ENCODE data around the gene NFKB2. TPM values are rescaled to one million over a fixed set of nuclear protein-coding genes. Genes with fewer than 3 reads are reported as not detected.

The NFKB2 gene
- polyA plus RNA-seq, 1 donor, result 22.7 TPM

DNA sequence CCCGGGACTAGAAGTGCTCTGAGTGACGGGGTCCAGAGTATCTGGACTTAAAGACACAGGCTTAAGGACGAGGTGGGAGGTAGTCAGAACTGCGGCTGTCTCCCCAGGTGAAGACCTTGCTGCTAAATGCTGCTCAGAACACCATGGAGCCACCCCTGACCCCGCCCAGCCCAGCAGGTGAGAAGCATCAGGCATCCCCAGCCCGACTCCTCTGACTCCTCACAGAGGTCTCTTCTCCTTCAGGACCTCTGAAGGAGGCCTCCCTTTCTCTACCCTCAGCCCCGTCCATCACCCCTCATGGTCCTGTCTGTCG is 5.8 kb downstream of the NFKB2 start:
- H3K27me3 ChIP-seq (ENCODE audit: control insufficient read depth, insufficient read depth, low read length), result no peaks in the 10 kb centered on the region
- no peak overlapping the region for H3K27ac ChIP-seq (ENCODE audit: low read length)
- no peak overlapping the region for H3K4me3 ChIP-seq (ENCODE audit: low read length)
- WGBS (ENCODE audit: insufficient coverage, low lambda C conversion rate), result no CpG with 5 or more reads among the region's 8 CpGs
- no peaks in the 10 kb centered on the region for H3K9me3 ChIP-seq (ENCODE audit: control insufficient read depth, low read depth, low read length)
- DNase-seq, result no peak
- H3K36me3 ChIP-seq (ENCODE audit: control insufficient read depth, insufficient read depth, low read length), result peaks cover 72% of the 10 kb centered on the region
- peaks cover 12% of the 10 kb centered on the region for H3K4me1 ChIP-seq (ENCODE audit: control insufficient read depth, insufficient read depth, low read length)

GRCh38 chr10:102401735-102402511 is 6.4 kb downstream of the NFKB2 start:
- no peak for DNase-seq
- Histone ChIP-seq H3K36me3 (ENCODE audit: control insufficient read depth, insufficient read depth, low read length) (peaks cover 68% of the 10 kb centered on the region), H3K27ac (ENCODE audit: low read length) (no peak overlapping the region), H3K4me1 (ENCODE audit: control insufficient read depth, insufficient read depth, low read length) (peaks cover 8% of the 10 kb centered on the region), H3K27me3 (ENCODE audit: control insufficient read depth, insufficient read depth, low read length) (no peaks in the 10 kb centered on the region), H3K9me3 (ENCODE audit: control insufficient read depth, low read depth, low read length) (no peaks in the 10 kb centered on the region), H3K4me3 (ENCODE audit: low read length) (no peak overlapping the region)
- no CpG with 5 or more reads among the region's 18 CpGs for WGBS (ENCODE audit: insufficient coverage, low lambda C conversion rate)

DNA sequence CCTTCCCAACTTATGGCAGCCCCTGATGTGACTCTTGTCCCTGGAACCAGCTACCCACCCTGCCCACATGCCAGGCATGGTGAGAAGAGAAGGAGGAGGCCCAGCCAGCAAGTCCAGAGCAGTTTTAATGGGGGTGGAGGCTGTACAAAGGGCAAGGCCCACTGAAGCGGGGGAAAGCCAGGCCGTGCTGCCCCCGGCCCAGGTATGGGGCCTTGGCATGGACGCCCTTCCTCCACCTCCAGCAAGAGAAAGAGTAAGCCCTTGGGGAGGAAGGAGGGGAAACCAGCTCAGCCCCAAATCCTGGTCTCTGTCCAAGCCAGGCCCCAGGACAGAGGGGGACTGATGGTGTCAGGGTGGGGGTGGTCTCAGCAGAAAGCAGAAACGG is 7.0 kb downstream of the NFKB2 start:
- Histone ChIP-seq H3K4me1 (ENCODE audit: control insufficient read depth, insufficient read depth, low read length) (peaks cover 8% of the 10 kb centered on the region), H3K27me3 (ENCODE audit: control insufficient read depth, insufficient read depth, low read length) (peaks cover 2% of the 10 kb centered on the region), H3K36me3 (ENCODE audit: control insufficient read depth, insufficient read depth, low read length) (peaks cover 64% of the 10 kb centered on the region), H3K27ac (ENCODE audit: low read length) (no peak overlapping the region), H3K9me3 (ENCODE audit: control insufficient read depth, low read depth, low read length) (no peaks in the 10 kb centered on the region), H3K4me3 (ENCODE audit: low read length) (no peak overlapping the region)
- WGBS (ENCODE audit: insufficient coverage, low lambda C conversion rate), result no CpG with 5 or more reads among the region's 5 CpGs
- DNase-seq, result no peak

DNA sequence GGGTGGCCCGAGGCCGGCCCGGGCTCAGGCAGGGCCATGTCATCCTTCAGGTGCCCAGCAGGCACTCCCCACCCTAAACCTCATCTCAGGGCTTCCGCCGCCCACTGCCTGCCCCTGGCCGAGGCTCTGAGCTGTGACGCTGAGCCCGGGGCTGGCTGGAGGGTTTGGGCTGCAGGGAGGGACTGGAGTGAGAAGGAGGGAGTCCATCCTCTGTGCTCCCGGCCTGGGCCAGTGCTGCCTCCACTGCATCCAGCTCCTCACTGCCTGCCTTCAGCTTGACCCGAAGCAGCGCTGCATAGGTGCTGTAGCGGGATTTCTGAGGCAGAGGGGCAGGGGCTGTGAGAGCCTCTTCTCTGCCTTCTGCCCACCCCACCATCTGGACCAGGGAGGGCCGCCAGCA is 7.6 kb downstream of the NFKB2 start:
- H3K27ac ChIP-seq (ENCODE audit: low read length), result no peak overlapping the region
- WGBS (ENCODE audit: insufficient coverage, low lambda C conversion rate), result no CpG with 5 or more reads among the region's 13 CpGs

DNA sequence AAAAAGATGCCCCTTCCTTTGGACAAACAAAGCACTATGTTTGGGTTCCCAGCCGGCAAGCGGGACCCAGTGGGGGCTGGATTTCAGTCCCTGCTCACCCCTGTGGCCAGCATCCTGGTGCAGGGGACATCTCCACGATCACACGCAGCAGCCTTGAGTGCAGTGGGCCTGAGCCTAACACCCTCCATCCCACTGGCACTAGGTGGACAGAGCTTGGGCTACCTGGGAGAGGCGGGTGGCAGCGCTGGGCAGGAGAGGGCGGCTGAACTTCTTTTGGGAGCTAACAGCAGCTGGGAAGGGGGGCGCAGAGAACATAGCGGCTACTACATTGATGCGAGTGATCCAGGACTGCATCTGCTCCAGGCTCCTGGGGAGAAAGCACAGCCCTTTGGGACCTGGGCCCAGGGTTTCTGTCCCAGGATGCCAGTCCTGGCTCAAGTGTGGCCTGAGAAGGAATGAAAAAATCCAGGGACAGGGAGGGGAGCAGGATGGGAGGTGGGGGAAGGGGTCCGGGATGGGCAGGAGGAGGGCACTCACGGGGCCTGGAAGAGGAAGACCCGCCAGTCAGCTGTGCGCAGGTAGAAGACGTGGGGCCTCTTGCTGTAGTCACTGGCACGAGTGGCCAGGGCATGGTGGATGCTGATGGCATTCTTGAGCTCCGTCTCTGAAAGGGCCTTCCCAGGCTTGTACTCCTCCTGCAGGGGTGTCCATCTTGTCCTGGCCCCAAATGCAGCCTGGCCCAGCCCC is 9.0 kb downstream of the NFKB2 start:
- WGBS (ENCODE audit: insufficient coverage, low lambda C conversion rate), result no CpG with 5 or more reads among the region's 17 CpGs
- H3K27ac ChIP-seq (ENCODE audit: low read length), result no peak overlapping the region
- H3K4me1 ChIP-seq (ENCODE audit: control insufficient read depth, insufficient read depth, low read length), result peaks cover 15% of the 10 kb centered on the region
- H3K27me3 ChIP-seq (ENCODE audit: control insufficient read depth, insufficient read depth, low read length), result peaks cover 19% of the 10 kb centered on the region
- H3K4me3 ChIP-seq (ENCODE audit: low read length), result no peak overlapping the region
- no peak for DNase-seq
- peaks cover 3% of the 10 kb centered on the region for H3K9me3 ChIP-seq (ENCODE audit: control insufficient read depth, low read depth, low read length)
- peaks cover 52% of the 10 kb centered on the region for H3K36me3 ChIP-seq (ENCODE audit: control insufficient read depth, insufficient read depth, low read length)

More for the DNA sequence above, 7.6 kb downstream of the NFKB2 start:
- no peaks in the 10 kb centered on the region for H3K9me3 ChIP-seq (ENCODE audit: control insufficient read depth, low read depth, low read length)
- no peak overlapping the region for H3K4me3 ChIP-seq (ENCODE audit: low read length)
- H3K27me3 ChIP-seq (ENCODE audit: control insufficient read depth, insufficient read depth, low read length), result peaks cover 8% of the 10 kb centered on the region
- H3K36me3 ChIP-seq (ENCODE audit: control insufficient read depth, insufficient read depth, low read length), result peaks cover 57% of the 10 kb centered on the region
- no peak for DNase-seq
- H3K4me1 ChIP-seq (ENCODE audit: control insufficient read depth, insufficient read depth, low read length), result peaks cover 8% of the 10 kb centered on the region

DNA sequence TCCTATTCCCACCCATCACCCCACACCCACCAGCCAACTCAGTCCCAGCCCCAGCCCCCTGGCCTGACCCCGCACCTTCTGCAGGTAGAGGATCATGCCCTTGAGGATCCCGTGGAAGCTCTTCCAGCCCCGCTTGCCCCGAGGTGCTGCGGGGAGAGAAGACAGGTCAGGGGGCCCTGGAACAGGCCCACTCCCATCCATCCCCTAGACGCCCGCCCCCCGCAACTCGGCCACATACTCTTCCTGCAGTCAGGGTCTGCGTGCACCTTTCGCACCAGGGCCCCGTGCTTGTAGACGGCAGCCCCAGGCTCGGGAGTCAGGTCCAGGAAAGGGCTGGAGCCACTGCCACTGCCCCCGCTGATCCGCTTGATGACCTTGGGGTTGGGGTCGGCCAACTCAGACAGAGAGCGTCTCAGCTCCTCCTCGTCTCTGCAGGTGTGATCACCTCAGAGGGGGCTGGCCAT is 9.6 kb downstream of the NFKB2 start:
- Histone ChIP-seq H3K36me3 (ENCODE audit: control insufficient read depth, insufficient read depth, low read length) (peaks cover 48% of the 10 kb centered on the region), H3K27me3 (ENCODE audit: control insufficient read depth, insufficient read depth, low read length) (peaks cover 26% of the 10 kb centered on the region), H3K9me3 (ENCODE audit: control insufficient read depth, low read depth, low read length) (peaks cover 3% of the 10 kb centered on the region), H3K27ac (ENCODE audit: low read length) (no peak overlapping the region), H3K4me1 (ENCODE audit: control insufficient read depth, insufficient read depth, low read length) (peaks cover 18% of the 10 kb centered on the region), H3K4me3 (ENCODE audit: low read length) (no peak overlapping the region)
- WGBS (ENCODE audit: insufficient coverage, low lambda C conversion rate), result no CpG with 5 or more reads among the region's 19 CpGs
- DNase-seq, result no peak

GRCh38 chr10:102405632-102406031 is 10.1 kb downstream of the NFKB2 start:
- WGBS (ENCODE audit: insufficient coverage, low lambda C conversion rate), result no CpG with 5 or more reads among the region's 6 CpGs
- Histone ChIP-seq H3K27me3 (ENCODE audit: control insufficient read depth, insufficient read depth, low read length) (peaks cover 30% of the 10 kb centered on the region), H3K4me1 (ENCODE audit: control insufficient read depth, insufficient read depth, low read length) (peaks cover 23% of the 10 kb centered on the region), H3K9me3 (ENCODE audit: control insufficient read depth, low read depth, low read length) (peaks cover 3% of the 10 kb centered on the region), H3K27ac (ENCODE audit: low read length) (no peak overlapping the region), H3K36me3 (ENCODE audit: control insufficient read depth, insufficient read depth, low read length) (peaks cover 43% of the 10 kb centered on the region), H3K4me3 (ENCODE audit: low read length) (no peak overlapping the region)
- DNase-seq, result no peak

DNA sequence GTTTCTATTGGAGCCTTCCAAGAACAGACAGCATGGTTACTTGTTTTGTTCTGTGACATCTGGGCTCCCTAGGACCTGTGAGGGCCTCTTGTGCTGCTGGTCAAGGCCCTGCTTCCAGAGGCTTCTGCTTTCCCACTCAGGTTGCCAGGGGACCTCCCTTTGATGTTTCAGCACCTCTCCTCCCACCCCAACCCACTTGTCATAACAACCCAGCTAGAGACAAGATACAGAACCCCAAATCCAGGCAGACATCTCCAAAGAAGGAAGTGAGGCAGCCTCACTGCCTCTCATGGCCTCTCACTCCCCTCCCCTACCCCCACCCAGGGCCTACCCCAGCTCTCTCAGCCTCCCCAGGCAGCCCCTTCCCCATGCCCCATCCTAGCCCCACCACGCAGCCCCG is 11.3 kb downstream of the NFKB2 start:
- no peak for DNase-seq
- H3K36me3 ChIP-seq (ENCODE audit: control insufficient read depth, insufficient read depth, low read length), result peaks cover 31% of the 10 kb centered on the region

DNA sequence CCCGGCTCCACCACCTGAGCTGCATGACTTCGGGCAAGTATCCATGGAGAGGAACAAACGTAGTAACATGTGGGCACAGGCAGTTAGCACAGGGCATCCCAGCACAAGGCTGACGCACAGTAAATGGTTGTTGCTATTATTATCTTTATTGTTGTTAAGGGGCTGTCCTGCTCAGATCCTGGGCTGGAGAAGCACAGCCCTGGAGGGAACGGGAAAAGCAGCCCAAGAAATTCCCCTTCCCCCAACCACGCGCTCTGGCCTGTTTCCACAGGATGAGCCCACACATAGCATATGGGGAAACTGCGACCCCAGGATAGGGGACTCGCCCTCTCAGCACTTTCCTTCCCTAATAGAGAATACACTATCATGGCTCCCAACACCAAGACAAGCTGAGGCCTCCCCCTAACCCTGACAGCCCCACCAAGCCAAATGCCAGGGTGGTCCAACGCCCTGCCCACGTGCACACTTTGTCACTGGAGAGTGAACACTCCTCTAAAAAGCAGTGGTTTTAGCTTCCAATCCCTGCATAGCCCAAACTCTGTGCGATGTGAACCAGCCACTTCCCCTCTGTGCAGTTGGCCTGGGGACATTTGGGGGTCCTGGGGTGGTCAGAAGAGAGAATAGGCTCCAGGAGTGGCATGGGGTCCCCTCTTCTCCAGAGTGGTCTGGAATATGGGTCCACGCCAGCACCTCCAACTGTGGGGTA is 12.1 kb downstream of the NFKB2 start:
- Histone ChIP-seq H3K9me3 (ENCODE audit: control insufficient read depth, low read depth, low read length) (peaks cover 3% of the 10 kb centered on the region), H3K27me3 (ENCODE audit: control insufficient read depth, insufficient read depth, low read length) (peaks cover 50% of the 10 kb centered on the region), H3K27ac (ENCODE audit: low read length) (peak overlapping the region; percentile 78), H3K4me3 (ENCODE audit: low read length) (peak overlapping the region; percentile 17), H3K36me3 (ENCODE audit: control insufficient read depth, insufficient read depth, low read length) (peaks cover 26% of the 10 kb centered on the region), H3K4me1 (ENCODE audit: control insufficient read depth, insufficient read depth, low read length) (peaks cover 22% of the 10 kb centered on the region)
- WGBS (ENCODE audit: insufficient coverage, low lambda C conversion rate), result no CpG with 5 or more reads among the region's 13 CpGs
- no peak for DNase-seq

More for the DNA sequence above, 11.3 kb downstream of the NFKB2 start:
- Histone ChIP-seq H3K4me1 (ENCODE audit: control insufficient read depth, insufficient read depth, low read length) (peaks cover 24% of the 10 kb centered on the region), H3K9me3 (ENCODE audit: control insufficient read depth, low read depth, low read length) (peaks cover 3% of the 10 kb centered on the region), H3K27me3 (ENCODE audit: control insufficient read depth, insufficient read depth, low read length) (peaks cover 42% of the 10 kb centered on the region), H3K4me3 (ENCODE audit: low read length) (no peak overlapping the region), H3K27ac (ENCODE audit: low read length) (peak overlapping the region; percentile 78)
- no CpG with 5 or more reads among the region's 2 CpGs for WGBS (ENCODE audit: insufficient coverage, low lambda C conversion rate)

DNA sequence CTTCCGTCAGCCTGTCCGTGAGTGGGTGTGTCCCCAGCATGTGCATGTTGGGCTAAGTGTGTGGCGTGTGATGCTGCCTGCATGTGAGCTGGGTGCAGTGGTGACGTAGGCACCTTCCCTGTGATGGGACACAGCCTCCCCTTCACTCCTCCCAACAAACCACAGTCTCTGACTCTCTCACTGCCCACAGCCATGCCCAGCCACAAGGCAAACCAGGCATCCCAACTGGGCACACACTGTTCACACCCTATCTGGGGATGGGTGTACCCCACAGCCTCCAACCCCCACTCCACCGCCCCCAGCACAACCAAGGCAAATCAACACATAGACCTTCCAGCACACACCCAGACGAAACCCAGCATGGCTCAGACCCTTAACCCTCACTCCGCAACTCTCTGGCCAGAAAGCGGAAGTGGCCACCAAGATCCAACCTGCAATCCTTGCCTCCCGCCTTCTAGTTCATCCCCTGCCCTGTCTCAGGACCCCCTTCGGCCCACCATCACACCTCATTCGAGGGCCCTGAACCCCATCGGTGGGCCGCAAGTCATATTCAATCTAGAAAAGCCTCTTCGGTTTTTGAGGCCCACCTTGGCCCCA is 12.7 kb downstream of the NFKB2 start:
- Histone ChIP-seq H3K27ac (ENCODE audit: low read length) (peak overlapping the region; percentile 78), H3K4me1 (ENCODE audit: control insufficient read depth, insufficient read depth, low read length) (peaks cover 25% of the 10 kb centered on the region), H3K4me3 (ENCODE audit: low read length) (peak overlapping the region; percentile 45), H3K36me3 (ENCODE audit: control insufficient read depth, insufficient read depth, low read length) (peaks cover 23% of the 10 kb centered on the region), H3K27me3 (ENCODE audit: control insufficient read depth, insufficient read depth, low read length) (peaks cover 56% of the 10 kb centered on the region), H3K9me3 (ENCODE audit: control insufficient read depth, low read depth, low read length) (peaks cover 3% of the 10 kb centered on the region)
- WGBS (ENCODE audit: insufficient coverage, low lambda C conversion rate), result no CpG with 5 or more reads among the region's 14 CpGs
- no peak for DNase-seq

Data from large intestine (tissue), 3 donors.